GM12875 (cell line): ENCODE measurements around the gene ARMC12.

Experiments
- H3K4me3 ChIP-seq: one replicate; pipeline ENCODE4 v1.5.1; 2011; ENCODE audit warnings: low read depth, low read length, control low read depth
- CTCF ChIP-seq: IDR thresholded peaks from 2 replicates; pipeline ENCODE4 v1.5.1; 2011; ENCODE audit warnings: low read depth, mild to moderate bottlenecking, control low read depth, inconsistent platforms, low read length, moderate library complexity, borderline replicate concordance; ENCODE audit not compliant: insufficient read depth

ARMC12 gene

DNA sequence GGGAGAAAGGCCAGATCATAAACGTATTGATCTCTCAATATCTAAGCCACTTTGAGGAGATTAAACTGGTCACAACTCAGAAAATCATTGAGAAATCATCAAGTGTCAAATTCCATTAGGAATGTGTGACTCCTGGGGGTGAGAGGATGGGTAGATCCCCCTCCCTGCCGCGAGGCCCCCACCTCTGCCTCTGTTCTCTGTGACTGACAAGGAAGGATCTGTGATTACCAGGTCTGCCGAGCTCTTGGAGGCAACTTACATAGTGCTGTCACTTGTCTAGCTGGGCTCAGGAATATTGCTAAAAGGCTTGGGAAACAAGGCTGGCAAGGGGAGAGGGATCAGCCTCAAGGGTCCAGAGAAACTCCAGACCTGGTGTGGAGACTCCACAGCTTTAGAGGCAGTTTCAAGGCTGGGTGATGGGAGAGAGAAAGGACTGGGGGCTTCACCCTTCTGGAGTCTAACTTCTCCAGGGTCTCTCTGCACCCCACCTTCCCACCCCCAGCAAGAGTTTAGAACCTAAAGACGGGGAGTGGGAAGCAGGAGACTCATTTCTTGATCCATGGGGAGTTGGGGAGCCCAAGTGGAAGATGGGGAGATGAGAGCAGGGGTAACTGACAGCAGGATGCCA is 11.6 kb upstream of the ARMC12 start:
- TF ChIP-seq CTCF, result no peak
- H3K4me3 ChIP-seq, result no peak overlapping the region

GRCh38 chr6:35725721-35726438 is 11.0 kb upstream of the ARMC12 start:
- TF ChIP-seq CTCF, result no peak

GRCh38 chr6:35727231-35727934 is 9.4 kb upstream of the ARMC12 start:
- peak overlapping the region; percentile 26 for H3K4me3 ChIP-seq
- TF ChIP-seq CTCF, result no peak

More at GRCh38 chr6:35725721-35726438, 11.0 kb upstream of the ARMC12 start:
- H3K4me3 ChIP-seq, result no peak overlapping the region

DNA sequence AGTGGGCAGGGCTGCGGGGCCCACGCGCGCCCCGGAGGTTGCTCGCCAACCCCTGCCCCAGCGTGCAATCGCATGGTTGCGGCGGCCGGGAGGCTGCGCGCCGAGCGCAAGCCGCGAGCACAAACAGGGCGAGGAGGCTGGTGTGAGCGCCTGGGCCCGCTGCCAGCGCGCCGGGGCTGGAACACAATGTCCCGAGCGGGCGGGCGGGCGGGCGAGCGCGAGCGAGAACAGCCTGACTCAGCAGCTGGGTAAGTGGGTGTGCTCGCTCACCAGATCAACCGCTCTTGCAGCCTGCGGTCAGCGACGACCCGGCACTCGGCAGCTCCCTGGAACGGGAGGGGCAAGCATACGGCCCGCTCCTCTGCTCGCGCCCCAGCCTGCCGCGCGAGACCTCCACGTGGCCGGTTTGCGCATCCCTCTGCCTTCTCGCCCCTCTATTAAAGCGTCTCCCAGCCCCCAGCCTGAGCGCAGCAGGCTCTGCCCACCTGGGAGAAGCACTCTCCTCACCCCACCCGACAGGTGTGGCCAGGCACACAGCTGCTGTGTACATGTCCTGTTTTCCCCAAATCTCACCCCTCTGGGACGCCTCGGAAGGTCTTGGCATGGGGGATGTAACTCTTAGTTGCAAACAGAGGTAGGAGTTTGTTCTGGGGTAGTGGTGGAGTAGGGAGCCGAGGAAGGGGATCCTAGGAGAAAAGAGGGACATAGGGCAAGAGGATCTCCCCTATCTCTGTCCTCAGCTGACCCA is 8.7 kb upstream of the ARMC12 start:
- TF ChIP-seq CTCF, result no peak
- H3K4me3 ChIP-seq, result peak overlapping the region; percentile 26

DNA sequence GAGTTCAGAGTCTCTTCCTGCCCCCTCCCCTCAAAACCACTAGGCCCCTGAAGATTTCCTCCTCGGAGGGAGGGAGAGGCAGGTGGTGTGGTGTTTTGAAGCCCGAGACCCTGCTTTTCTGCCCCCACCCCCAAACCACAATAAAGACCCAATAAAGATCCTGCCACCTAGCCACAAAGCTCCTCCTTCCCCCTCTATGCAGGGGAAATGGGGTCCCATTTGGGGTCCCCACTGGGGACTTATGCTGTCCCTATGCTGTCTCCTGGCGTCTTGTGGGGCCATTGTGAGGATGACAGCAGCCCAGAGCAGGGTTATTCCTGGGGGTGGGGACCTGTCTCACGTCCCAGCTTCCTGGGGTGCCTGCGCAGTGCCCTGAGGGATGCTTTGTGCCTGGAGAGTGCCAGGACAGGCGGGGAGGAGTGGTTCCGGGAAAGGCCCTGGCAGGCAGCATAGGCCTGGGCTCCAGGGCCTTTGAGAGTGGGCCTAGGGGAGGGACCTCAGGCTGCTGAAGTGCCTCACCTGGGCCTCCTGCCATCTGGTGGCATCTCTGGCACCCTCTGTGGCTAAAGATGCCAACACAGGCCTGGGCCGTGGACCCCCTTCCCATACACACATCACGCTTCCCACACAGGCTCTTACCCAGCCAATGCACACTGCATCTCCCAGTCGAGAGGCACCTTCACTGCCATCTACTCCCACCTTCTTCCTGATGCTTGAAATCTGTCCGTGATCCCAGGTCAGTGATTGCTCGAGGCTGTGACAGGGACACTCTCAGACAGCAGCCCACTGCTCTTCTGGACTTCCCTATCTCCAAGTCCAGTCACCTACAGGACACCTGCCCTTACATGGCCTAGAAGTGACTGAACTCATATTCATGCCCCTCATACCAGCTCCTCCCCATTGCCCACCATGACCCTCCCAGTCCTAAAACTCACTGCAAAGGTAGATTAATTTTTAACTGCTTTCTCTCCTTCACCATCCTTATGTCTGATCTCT is 7.9 kb upstream of the ARMC12 start:
- no peak overlapping the region for H3K4me3 ChIP-seq
- TF ChIP-seq CTCF, result no peak

- no peak overlapping the region for H3K4me3 ChIP-seq
- TF ChIP-seq CTCF, result no peak
These were observed 7.1 kb upstream of the ARMC12 start for GRCh38 chr6:35729722-35730121.
